Measurements from ENCODE around the gene RBM42. TPM values are rescaled to one million over a fixed set of nuclear protein-coding genes. Genes with fewer than 3 reads are reported as not detected.

Gene RBM42
- total and polyA plus RNA-seq, 2 of the 13 experiments (the other 11 are each of a cell fraction or from before 2014, with no cell fraction given) = 27.2 to 55.3 TPM

DNA sequence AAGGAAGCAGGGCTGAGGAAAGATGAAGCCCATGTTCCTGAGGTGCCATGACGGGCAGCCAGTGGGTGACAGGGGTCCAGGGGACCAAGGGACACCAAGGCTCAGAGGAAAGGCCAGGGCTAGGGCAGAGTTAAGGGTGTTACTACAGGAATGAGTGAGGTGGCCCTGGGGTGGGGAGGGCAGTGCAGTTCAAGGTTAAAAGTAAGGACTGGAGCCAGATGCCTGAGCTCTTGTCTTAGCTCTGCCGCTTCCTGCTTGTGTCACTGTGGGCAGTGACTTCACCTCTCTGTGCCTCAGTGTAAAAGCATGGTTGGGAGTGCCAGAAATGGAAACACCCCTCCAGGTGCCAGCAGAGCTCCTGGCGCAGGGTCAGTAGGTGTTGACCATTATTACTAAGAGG lies 7.8 kb downstream of the RBM42 start (continued):
- TF ChIP-seq NCOA2 (CRISPR knock-in tag; IDR thresholded peaks at IDR 0.05) (no peak), JUND (CRISPR knock-in tag; IDR thresholded peaks at IDR 0.05) (no peak), KDM5A (IDR thresholded peaks at IDR 0.05; ENCODE audit: borderline replicate concordance, low read length) (no peak), ZNF552 (CRISPR knock-in tag; IDR thresholded peaks at IDR 0.05; ENCODE audit: borderline replicate concordance) (no peak), ZNF10 (CRISPR knock-in tag; IDR thresholded peaks at IDR 0.05; ENCODE audit: borderline replicate concordance, low read depth) (no peak), ZSCAN31 (CRISPR knock-in tag; IDR thresholded peaks at IDR 0.05; ENCODE audit: low read depth) (no peak), ZNF800 (CRISPR knock-in tag; IDR thresholded peaks at IDR 0.05) (no peak), ZNF260 (CRISPR knock-in tag; IDR thresholded peaks at IDR 0.05; ENCODE audit: borderline replicate concordance, low read depth) (no peak)

DNA sequence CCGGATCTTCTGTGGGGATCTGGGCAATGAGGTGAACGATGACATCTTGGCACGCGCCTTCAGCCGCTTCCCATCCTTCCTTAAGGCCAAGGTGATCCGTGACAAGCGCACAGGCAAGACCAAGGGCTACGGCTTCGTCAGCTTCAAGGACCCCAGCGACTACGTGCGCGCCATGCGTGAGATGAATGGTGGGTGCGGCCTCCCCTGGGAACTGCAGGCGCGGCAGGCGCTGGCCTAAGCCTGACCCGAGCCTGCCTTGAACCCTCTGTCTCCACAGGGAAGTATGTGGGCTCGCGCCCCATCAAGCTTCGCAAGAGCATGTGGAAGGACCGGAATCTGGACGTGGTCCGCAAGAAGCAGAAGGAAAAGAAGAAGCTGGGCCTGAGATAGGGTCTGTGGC lies 8.3 kb downstream of the RBM42 start:
- POLR2A ChIA-PET = interaction anchor here (1.0 to 1.5 kb wide), 3 partner anchors 11 to 79 kb away, joined by 3 to 7 read pairs (median 3); partner anchors contain the start of genes COX6B1 and HAUS5
- 97% methylated on average over 25 of the region's 25 CpGs for WGBS (ENCODE audit: low lambda C conversion rate)
- TF ChIP-seq, protein P1, sequence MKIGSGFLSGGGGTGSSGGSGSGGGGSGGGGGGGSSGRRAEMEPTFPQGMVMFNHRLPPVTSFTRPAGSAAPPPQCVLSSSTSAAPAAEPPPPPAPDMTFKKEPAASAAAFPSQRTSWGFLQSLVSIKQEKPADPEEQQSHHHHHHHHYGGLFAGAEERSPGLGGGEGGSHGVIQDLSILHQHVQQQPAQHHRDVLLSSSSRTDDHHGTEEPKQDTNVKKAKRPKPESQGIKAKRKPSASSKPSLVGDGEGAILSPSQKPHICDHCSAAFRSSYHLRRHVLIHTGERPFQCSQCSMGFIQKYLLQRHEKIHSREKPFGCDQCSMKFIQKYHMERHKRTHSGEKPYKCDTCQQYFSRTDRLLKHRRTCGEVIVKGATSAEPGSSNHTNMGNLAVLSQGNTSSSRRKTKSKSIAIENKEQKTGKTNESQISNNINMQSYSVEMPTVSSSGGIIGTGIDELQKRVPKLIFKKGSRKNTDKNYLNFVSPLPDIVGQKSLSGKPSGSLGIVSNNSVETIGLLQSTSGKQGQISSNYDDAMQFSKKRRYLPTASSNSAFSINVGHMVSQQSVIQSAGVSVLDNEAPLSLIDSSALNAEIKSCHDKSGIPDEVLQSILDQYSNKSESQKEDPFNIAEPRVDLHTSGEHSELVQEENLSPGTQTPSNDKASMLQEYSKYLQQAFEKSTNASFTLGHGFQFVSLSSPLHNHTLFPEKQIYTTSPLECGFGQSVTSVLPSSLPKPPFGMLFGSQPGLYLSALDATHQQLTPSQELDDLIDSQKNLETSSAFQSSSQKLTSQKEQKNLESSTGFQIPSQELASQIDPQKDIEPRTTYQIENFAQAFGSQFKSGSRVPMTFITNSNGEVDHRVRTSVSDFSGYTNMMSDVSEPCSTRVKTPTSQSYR (CRISPR knock-in tag; IDR thresholded peaks at IDR 0.05; ENCODE audit: borderline replicate concordance) = no peak
- no peak for TF ChIP-seq ZNF407 (CRISPR knock-in tag; IDR thresholded peaks at IDR 0.05; ENCODE audit: not compliant biosample characterization)

More for the DNA sequence above, 8.3 kb downstream of the RBM42 start:
- Histone ChIP-seq H3K27ac (ENCODE audit: extremely low read length, insufficient read depth, low read length) (no peak overlapping the region), H3K4me2 (ENCODE audit: low read depth, low read length) (no peak overlapping the region), H3K36me3 (replicated peaks in 1 of 2; ENCODE audit: control insufficient read depth in 1 of 2, insufficient read depth in 2 of 2, low read length in 2 of 2) (peaks cover 14 to 45% of the 10 kb centered on the region in 2 experiments), H3K9ac (ENCODE audit: insufficient read depth, low read depth, low read length) (no peak overlapping the region), H3K4me3 (replicated peaks in 1 of 3; ENCODE audit: insufficient read depth in 1 of 3, low read depth in 2 of 3, low read length in 3 of 3) (no peak overlapping the region), H3K79me2 (ENCODE audit: insufficient read depth, low read length) (no peaks in the 10 kb centered on the region), H3K4me1 (ENCODE audit: insufficient read depth, low read length) (peaks cover 10% of the 10 kb centered on the region), H4K20me1 (ENCODE audit: insufficient read depth, low read length) (no peaks in the 10 kb centered on the region), H3K9me3 (ENCODE audit: low read length) (no peaks in the 10 kb centered on the region), H3K27me3 (ENCODE audit: control insufficient read depth in 1 of 2, insufficient read depth in 2 of 2, low read length in 2 of 2) (no peaks in the 10 kb centered on the region), H2AFZ (ENCODE audit: low read length) (no peak overlapping the region)
- BruUV-seq (replicated peaks) = no TSS peak
- DNase-seq (ENCODE audit: low spot score) = no peak
- in situ Hi-C loops (cut with HindIII; ENCODE audit: extremely low pct_ligation_motif_present, low pct_unique_long_range_greater_than_20kb) = no loop called here
- FAIRE-seq = no peak
- ATAC-seq = no peak
- intact Hi-C loops (cut with micrococcal nuclease; ENCODE audit: unreplicated experiment) = no loop called here
- CTCF ChIA-PET (ENCODE audit: low intra/inter-chr PET ratio, low total read pairs) = no interaction called here
